HG03045 (cell line): Measurements from ENCODE around the gene CCDC88A.

ENCODE experiments used
- ATAC-seq: cut with Tn5 transposase; IDR thresholded peaks from one replicate; pipeline ENCODE4 v1.9.1; 2021; ENCODE audit warnings: mild to moderate bottlenecking, moderate library complexity; ENCODE audit not compliant: unreplicated experiment

CCDC88A gene

DNA sequence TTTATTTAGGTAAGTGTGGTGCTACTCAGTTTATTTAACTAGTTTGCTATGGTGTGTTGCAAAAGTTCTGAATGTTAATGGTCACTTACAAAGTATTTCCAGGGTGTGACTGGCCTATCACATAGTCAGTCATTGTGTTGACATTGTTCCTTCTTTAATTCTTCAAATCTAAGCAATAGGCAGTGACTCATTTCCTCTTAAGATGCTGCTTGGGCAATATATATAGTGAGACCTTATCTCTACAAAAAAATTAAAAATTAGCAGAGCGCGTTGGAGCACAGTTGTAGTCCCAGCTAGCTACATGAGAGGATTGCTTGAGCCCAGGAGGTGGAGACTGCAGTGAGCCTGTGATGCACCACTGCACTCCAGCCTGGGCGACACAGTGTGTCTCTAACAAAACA is 5.8 kb upstream of the CCDC88A start:
- no peak for ATAC-seq

DNA sequence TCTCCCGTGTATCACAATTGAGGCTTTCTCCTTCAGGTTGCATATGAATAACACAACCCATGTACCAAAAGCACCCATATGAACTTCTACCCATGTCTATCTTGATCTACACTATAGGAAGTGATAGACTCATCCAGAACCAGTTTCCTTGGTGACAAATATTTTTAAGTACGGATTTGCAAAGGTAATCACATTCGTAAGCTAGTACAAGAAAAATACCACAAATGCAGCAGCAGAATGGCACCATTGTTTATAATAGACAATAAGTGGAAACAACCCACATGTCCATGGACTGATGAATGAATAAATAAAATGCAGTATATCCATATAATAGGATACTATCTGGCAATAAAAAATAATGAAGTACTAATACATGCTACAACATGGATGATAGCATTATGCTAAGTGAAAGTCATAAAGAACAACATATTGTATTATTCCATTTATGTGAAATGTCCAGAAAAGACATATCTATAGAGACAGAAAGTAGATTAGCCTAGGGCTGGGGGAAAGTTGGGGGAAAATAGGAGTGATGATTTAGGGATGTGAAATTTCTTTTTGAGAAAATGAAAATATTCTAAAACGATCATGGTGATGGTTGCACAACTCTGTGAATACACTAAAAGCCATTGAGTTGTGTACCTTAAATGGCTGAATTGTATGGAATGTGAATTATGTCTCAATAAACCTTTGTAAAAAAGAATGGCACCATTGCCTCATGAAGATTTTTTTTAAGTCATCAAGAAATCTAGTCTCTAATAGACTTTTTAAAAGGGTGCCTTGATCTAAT is 3.4 kb upstream of the CCDC88A start:
- no peak for ATAC-seq

DNA sequence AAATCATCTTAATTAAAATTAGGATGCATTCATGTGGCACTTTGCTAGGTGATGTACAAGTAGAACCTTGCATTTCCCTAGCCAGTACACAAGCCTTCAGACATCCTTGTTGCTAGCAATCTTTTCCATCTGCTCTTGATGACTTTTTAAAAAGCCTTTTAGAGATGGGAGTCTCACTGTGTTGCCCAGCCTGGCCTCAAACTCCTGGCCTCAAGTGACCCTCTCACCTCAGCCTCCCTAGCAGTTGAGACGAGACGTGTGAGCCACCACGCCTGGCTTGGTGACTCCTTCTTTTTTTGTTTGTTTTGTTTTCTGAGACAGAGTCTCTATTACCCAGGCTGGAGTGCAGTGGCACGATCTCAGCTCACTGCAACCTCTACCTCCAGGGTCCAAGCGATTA is 1.7 kb upstream of the CCDC88A start:
- ATAC-seq: no peak

DNA sequence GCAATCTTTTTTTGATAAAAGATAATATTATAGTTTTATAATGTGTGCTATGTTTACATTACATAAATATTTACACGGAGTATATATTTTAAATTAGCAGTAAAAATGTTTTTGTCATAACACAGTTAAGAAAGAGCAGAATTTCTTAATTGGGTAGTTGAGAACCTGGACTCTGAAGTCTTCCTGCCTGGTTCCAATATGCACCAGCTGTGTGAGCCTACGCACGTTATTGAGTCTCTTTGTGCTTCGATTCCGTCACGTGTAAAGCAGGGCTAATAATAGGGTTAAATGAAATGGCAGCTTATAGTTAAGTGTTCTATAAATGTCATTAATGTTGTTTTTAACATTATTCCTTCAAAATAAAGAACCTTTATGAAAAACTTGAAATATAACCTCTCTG is 1.2 kb upstream of the CCDC88A start:
- ATAC-seq: no peak

DNA sequence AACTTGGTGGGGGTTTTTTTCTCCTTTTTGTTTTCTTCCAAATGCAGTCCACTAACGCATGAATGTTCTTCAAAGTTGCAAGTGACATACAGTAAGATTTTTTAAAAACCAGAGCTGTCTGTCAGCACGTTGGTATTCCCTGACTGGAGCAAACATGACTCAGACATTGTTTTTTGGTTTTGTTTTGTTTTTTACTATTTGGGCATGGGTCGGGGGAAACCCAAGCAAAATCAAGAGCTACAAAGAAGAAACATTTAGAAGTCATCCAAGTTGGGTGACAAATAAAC is 726 bp upstream of the CCDC88A start:
- no peak for ATAC-seq

DNA sequence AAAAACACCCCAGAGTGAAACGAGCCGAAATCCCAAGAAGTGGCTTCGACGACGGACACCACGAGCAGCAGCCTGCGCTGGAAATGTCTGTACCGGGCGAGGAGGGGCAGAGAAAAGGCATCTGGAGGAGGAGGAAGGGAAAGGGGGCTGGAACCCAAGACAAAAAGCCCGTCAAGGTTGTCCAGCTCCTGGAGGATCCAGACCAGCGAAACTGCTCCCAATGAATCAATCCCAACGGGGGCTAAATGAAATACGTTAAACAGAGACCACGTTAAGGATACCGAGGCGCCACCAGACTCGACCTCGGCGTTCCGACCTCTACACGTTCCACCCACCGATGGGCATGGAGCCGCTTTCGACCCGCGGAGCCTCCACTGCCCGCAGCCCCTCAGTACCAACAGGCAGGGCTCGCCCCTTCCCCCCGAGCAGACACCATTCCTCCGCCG is 400 bp downstream of the CCDC88A start:
- ATAC-seq: peak; percentile 3

DNA sequence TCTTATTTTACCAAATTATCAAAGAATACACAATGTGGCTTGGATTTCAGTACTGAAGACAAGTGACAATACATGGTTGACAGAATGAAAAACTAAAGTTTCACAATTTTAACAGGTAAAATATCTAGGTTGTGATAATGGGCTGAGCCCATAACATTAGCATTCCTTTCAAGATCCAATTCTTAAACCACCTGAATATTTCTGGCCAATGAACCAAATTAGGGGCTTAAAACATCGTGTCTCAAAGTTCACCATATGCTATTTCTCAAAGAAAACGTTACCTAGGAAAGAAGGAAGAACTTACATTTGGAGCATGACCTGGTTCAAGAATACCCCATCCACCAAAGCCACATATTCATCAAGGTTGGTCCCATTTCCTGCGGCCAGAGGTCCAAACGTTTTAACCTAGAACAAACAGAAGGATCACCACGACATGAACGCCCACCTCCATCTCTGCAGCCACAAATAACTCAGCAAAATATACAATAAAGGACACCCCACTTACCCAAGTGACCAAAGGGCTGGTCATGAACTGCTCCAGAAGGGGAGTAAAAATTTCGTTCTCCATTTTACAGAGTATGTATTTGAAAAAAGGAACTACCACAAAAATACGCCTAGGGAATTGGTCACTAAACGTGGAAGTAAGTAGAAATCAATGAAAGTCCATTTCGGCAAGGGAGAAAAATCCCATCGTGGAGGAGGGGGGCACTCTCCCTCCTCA is 984 bp downstream of the CCDC88A start:
- ATAC-seq: no peak

DNA sequence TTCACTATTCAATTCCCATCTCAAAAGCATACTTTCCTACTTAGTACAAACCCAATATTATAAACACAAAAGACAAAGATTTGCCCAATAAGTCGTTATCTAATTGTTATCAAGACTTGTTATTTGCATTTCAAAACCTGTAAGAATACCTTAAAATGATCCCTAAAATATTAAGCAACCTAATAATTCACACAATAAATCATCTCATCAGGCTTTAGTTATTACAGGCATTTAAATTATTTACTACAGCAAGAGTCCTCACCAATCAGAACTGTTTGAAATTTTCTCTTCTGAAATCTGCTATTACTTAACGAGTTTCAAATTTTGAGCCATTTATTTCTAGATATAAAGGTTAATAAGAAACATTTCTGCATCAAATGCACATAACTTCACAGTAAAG is 1.6 kb downstream of the CCDC88A start:
- no peak for ATAC-seq

DNA sequence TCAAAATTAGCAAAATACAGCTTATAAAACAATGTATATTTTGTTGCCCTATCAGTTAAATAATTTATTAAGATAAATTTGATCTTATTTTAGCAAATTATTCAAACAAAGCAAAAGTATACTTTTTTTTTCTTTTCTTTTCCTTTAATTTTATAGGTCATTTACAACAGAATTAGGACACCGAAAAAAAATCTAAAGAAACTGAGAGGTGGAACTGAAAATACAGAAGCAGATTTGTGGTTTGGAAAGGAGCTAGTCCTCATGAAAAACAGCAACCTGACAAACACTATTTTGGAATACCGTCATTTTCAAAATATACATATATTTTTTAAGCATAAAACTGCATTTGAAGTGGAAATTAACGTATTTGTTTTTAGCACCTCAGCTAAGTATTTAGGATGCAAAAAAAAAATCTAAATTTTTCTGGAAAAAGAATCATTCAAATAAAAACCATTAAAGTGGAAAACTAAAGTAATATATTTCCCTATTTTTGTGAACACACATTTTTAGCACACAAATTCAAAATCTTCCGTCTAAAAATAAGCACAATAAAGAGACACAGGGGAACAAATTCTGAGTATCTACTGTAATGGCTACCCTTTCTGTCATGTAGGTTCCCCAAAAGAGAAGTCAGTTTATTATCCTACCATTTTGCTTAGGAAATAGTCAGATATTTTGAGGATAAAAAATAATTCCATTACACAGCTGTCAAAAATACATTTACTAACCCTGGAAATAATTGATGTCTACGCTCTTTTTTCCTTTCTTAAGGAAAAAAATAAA is 2.7 kb downstream of the CCDC88A start:
- ATAC-seq: no peak

DNA sequence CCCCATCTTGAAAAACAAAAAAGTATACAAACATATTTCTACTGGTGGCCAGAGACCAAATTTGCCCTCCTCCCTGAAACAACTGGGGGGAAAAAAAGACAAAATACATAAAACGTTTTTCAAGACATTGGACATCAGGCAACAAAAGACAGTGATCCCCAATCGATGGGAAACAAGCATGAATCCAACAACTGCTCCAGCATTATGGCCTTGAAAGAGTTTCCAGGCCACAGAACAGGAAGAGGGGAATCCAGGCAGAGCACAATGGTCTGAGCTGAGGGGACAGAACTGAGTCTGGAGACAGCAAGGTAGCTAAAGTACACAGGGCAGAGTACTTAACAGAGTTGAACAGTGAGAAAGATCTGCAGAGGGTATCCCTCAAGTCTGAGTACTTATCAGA is 4.4 kb downstream of the CCDC88A start:
- no peak for ATAC-seq

DNA sequence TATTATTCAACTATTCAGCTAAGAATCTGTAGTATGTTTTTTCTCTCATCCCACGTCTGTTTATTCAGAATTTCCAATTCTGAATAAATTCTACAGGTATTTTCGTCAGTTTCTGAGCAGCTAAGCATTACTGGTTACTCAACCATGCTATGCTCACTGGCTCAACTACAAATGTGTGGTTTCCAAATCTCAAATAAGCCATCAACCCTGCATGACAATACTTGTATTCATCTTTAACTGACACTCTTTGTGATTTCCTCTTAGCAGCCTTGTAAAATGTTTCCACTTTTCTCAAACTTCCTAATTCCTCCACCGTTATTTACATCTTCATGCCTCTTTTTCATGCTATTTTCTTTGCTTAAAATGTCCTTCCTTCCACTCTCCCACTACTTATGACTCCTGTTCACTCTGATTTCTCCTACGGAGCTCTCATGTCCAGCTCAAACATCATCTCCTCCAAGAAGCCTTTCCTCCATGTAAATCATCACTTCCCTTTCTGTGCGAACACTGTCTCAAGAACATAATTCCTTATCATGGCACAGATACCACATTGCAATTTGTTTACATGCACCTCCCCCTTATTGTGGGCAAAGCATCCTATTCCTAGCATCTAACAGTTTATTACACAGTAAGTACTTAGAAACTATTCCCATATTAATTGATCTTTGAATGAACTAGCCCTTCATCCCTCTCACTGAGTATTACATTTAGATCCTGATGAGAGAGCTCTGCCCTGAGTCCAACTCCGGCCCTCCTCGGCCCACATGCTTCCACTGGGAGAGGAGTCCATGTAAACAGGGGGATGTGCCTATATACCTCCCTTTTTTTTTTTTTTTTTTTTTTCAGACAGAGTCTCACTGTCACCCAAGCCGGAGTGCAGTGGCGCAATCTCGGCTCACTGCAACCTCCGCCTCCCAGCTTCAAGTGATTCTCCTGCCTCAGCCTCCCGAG is 10.5 kb downstream of the CCDC88A start:
- no peak for ATAC-seq

DNA sequence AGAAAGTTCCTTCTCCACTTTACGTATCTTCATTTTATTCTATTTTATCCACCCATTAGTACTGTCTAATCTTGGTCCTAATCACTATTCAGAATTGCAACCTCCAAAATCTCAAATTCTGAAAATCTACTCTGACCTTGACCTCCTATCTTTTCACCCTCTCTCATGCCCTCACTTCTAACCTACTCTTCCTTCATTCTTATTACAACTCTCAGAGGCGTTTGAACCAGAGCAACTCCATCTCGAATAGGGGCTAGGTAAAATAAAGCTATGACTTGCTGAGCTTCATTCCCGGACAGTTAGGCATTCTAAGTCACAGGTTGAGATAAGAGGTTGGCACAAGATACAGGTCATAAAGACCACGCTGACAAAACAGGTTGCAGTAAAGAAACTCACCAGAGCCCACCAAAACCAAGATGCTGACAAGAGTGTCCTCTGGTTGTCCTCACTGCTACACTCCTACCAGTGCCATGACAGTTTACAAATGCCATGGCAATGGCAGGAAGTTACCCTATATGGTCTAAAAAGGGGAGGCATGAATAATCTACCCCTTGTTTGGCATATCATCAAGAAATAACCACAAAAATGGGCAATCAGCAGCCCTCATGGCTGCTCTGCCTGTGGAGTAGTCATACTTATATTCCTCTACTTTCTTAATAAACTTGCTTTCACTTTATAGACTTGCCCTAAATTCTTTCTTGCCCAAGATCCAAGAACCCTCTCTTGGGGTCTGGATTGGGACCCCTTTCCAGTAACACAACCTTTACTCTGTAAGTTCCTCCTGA is 11.4 kb downstream of the CCDC88A start:
- ATAC-seq: no peak

DNA sequence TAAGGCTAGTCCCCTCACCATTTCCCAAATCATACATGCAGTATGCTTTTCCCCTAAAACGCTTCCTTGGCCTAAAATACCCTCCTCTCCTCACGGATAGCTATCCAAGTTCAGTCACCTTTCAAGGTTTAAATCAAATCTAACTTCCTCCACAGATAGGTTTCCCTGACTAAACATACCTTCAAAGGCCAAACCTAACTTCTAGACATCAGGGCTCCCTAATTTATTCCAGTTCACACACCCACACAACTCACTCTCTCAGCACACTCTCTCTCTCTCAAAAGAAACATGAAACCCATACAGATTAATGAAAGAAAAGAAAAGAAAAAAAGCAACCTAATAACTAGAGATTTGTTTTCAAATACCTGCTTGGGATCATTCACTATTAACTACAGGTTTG is 14.5 kb downstream of the CCDC88A start:
- ATAC-seq: no peak

DNA sequence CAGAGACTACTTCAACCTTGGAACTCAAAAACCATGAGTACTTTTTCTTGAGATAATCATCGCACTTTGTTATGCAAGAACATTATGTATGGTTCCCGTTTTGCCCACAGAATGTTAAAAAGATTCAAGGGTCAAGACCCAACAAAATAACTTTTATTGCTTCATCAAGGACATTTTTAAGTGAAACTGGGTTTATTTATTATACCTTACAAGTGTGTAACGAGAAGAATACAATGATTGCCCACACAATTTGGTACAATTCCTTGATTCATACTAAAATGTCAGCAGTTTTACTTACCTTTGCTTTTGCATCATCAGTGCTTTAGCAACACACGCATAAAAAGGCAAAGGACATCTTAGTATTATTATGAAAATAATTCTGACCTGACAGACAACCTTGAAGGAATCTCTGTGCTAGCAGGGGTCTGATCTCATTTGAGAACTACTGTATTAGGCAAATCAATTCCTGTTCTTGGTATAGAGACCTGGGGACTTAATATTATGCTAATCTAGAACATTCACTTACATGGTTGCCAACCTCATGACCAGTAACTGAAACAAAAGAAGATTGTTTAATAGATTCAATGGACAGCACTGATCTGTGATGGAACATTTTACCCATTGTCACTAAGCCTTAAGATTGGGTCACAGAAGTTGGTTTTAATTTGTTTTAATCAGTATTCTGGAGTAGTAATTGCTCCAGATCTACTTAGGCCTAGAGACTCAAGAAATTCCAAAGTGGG is 16.2 kb downstream of the CCDC88A start:
- no peak for ATAC-seq

DNA sequence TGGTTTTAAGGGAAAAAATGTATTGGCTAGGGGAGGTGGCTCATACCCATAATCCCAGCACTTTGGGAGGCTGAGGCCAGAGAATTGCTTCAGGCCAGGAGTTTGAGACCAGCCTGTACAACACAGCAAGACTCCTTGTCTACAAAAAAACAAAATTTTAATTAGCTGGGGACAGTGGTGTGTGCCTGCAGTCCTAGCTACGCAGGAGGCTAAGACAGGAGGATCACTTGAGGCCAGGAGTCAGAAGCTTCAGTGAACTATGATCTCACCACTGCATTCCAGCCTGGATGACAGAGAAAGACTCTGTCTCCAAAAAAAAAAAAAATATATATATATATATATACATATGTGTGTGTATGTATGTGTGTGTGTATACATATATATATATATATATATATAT is 18.5 kb downstream of the CCDC88A start:
- no peak for ATAC-seq

DNA sequence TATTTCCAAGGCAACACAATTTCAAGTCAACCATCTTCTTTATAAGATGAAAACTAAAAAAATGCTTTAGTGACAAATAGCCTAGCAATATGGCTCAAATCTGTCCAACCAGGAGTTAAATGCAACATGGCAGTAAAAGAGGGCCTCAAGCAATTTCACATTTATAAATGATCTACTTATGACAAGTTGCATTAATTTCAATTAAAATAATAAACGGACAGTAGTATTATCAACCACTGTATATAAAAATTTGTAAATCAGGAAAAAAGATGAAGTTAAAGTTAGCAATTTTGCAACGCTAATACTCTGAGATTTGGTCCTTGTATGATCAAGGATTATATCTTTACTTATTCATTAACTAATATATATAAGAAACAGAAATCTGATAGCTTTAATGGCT is 19.3 kb downstream of the CCDC88A start:
- ATAC-seq: no peak

DNA sequence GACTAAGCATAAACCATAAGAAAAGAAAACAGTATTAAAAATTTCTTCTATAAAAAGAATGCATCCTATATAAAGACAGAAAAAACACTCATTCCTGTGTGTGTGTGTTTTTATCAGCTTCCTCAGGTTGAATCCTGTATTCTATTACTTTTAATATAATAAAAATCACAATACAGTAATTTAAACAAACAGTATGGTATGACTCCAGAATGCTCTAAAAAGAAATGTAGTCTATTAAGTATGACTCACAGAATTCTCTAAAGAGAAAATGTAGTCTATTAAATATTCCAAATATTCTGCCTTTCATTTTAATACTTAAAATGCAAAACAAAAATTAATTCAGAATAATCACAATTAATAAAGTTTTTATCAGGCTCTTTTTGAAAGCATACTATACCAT is 19.8 kb downstream of the CCDC88A start:
- ATAC-seq: no peak

DNA sequence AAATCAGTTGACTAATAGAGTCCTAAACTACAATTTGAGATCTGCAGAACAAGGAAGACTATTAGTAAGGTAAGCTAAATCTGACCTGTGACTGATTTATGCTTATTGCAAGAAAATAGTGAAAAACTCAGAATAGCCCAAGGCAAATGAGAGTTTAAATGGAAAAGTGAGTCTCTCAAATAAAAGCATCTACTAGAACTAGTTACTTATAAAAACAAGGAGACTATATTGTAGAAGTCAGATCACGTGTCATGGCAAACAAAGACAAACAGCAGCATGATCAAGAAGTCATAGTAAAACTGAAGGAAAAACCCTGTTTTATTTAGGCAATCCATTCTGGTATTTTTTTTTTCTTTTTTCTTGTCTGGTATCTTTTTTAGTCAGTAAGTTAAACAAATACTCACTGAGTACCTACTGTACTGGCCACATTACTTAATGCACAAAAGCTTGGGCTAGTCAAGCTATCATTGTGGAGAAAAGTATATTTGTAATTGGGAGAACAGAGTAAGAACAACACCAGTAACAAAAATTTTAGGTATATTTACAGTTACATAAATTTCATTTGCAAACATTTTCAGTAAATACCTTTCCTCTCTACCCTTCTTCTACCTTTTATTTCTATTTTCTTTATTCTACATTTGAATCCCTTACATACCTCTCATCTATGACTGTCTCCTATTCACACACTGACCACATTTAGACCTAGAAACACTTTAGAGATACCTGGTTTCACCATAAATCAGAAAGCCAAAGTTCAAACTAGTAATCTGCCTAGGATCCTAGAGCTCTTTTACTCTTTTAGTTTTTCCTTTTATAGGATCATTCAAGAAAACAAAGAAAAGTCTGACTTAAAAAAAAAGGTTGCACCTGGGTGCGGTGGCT is 23.7 kb downstream of the CCDC88A start:
- no peak for ATAC-seq
